Right lobe of liver (tissue), 4 donors: ENCODE results near the gene SLC36A3.

Source experiments
- CTCF ChIP-seq, 4 donors: fragments of 200-600 bp in 3 of 4; fragments of 450-650 bp in 1 of 4; IDR thresholded peaks; one replicate each; pipeline versions ENCODE4 v1.5.1 to v1.8.0; 2016 to 2022; ENCODE audit warnings: antibody characterized with exemption in 4 of 4, mild to moderate bottlenecking in 2 of 4
- POLR2A ChIP-seq: fragments of 450-650 bp; IDR thresholded peaks from one replicate; pipeline ENCODE4 v1.6.1; 2017; ENCODE audit warnings: antibody characterized with exemption, mild to moderate bottlenecking
- donor health status: DM: no; HTN: no; CAD: no.
- donor health status: DM: no; HTN: no; CAD: no.
- donor health status: DM: no; HTN: yes; CAD: no.

DNA sequence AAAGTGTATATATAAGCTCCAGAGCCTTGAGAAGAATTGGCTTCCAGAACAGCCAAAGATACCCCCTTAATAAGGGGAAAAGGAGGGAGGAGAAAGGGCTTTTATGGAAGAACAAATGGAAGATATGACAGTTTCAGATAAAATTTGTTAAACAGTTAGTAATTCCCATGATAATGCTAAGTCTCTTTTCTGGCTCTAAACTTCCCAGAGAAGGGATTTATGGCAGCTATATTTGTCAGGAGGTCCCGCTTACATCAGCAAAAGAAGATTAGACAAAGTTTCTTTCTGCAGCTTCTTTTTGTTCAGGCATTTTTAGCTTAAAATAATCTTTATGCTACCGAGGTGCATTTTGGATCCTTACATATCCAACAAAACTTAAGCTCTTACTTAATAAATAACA lies 14.3 kb upstream of the SLC36A3 start:
- TF ChIP-seq CTCF (IDR thresholded peaks at IDR 0.05): no peak
- TF ChIP-seq POLR2A: no peak
